HCT116 (cell line): ENCODE data around the gene TMEM121. TPM values are rescaled to one million over a fixed set of nuclear protein-coding genes. Genes with fewer than 3 reads are reported as not detected.

Experiments used
- ATAC-seq: fragments of 200-7000 bp; cut with Tn5 transposase; 2 replicates; pipeline ENCODE4 v1.9.1; 2020; ENCODE audit warnings: mild to moderate bottlenecking, moderate library complexity
- BruUV-seq: library from RNA; stranded (reverse); fragments of 400-500 nt; replicated peaks from 2 replicates; lab custom pipeline; 2021; lab: Mats Ljungman, UMichigan
- CTCF ChIA-PET: fragments of 300-600 bp; sonication (Branson Sonifier 250); formaldehyde crosslinking; loops from one replicate; lab custom pipeline; 2021; ENCODE audit warnings: antibody characterized with exemption; lab: Charles Lee
- POLR2A ChIA-PET: fragments of 300-600, 350-600 bp; sonication (Branson Sonifier 250); formaldehyde crosslinking; loops from one replicate; lab custom pipeline; 2021; ENCODE audit warnings: antibody characterized with exemption; lab: Charles Lee
- RAD21 ChIA-PET, 2 experiments: fragments of 300-600 bp; sonication (Branson Sonifier 250); formaldehyde crosslinking; loops; one replicate each; lab custom pipeline; 2023; ENCODE audit warnings: low total read pairs in 2 of 2; ENCODE audit not compliant: uncharacterized antibody in 2 of 2, unreplicated experiment in 2 of 2, low non-redundant PET in 1 of 2; lab: Charles Lee
- DNase-seq: peaks from one replicate; pipeline ENCODE4 v3.0.0-alpha.2; 2010; ENCODE audit warnings: low read depth, low spot score
- H2AFZ ChIP-seq: fragments of 200-600 bp; shearing (Covaris generic), sonication (generic); 2 replicates; pipeline ENCODE4 v1.6.1; 2017; ENCODE audit warnings: low read depth, mixed run types, mixed read lengths, antibody characterized with exemption, low read length; ENCODE audit not compliant: poor library complexity, severe bottlenecking
- H3K27ac ChIP-seq: 2 replicates; pipeline ENCODE4 v1.5.1; 2012; ENCODE audit warnings: low read depth, low read length
- H3K27me3 ChIP-seq: fragments of 200-600 bp; sonication (generic); 2 replicates; pipeline ENCODE4 v1.6.1; 2016; ENCODE audit warnings: mixed run types, low read length, mixed read lengths; ENCODE audit not compliant: insufficient read depth
- H3K36me3 ChIP-seq, 2 experiments: fragments of 200-500 bp in 1 of 2; fragments of 200-600 bp in 1 of 2; sonication (Bioruptor generic) in 1 of 2; sonication (generic) in 1 of 2; 2 replicates each; pipeline versions ENCODE4 v1.5.1 to v1.6.1; 2014 to 2016; ENCODE audit warnings: low read length in 2 of 2, inconsistent platforms in 1 of 2, mixed read lengths in 1 of 2, mixed run types in 1 of 2; ENCODE audit not compliant: insufficient read depth in 2 of 2, control insufficient read depth in 1 of 2
- H3K4me1 ChIP-seq, 2 experiments: fragments of 200-600 bp in 1 of 2; sonication (generic) in 1 of 2; 2 replicates each; pipeline versions ENCODE4 v1.5.1 to v1.6.1; 2012 to 2017; ENCODE audit warnings: low read length in 2 of 2, inconsistent platforms in 1 of 2, mild to moderate bottlenecking in 1 of 2, mixed read lengths in 1 of 2, mixed run types in 1 of 2, moderate library complexity in 1 of 2; ENCODE audit not compliant: insufficient read depth in 2 of 2, control insufficient read depth in 1 of 2
- H3K4me2 ChIP-seq: fragments of 200-600 bp; sonication (generic); 2 replicates; pipeline ENCODE4 v1.6.1; 2017; ENCODE audit warnings: mixed run types, low read length, mixed read lengths
- H3K4me3 ChIP-seq, 2 experiments: fragments of 200-600 bp in 1 of 2; sonication (generic) in 1 of 2; replicated peaks in 1 of 2; 2 replicates each; pipeline ENCODE4 v1.5.1; 2011 to 2016; ENCODE audit warnings: low read length in 2 of 2, control low read depth in 1 of 2, low read depth in 1 of 2, mild to moderate bottlenecking in 1 of 2, mixed read lengths in 1 of 2, mixed run types in 1 of 2
- H3K79me2 ChIP-seq: fragments of 200-600 bp; sonication (generic); 2 replicates; pipeline ENCODE4 v1.6.1; 2017; ENCODE audit warnings: mild to moderate bottlenecking, mixed run types, low read length, moderate library complexity, mixed read lengths; ENCODE audit not compliant: insufficient read depth
- H3K9ac ChIP-seq: fragments of 200-600 bp; sonication (generic); 2 replicates; pipeline ENCODE4 v1.6.1; 2016; ENCODE audit warnings: low read length, mixed read lengths
- H3K9me2 ChIP-seq: fragments of 200-600 bp; sonication (generic), shearing (Covaris generic); 2 replicates; pipeline ENCODE4 v1.6.1; 2017; ENCODE audit warnings: mixed run types, mild to moderate bottlenecking, moderate library complexity; ENCODE audit not compliant: insufficient read depth
- H3K9me3 ChIP-seq, 2 experiments: fragments of 200-500 bp in 1 of 2; fragments of 200-600 bp in 1 of 2; sonication (Bioruptor generic) in 1 of 2; sonication (generic) in 1 of 2; 2 replicates each; pipeline ENCODE4 v1.6.1; 2014 to 2017; ENCODE audit warnings: low read length in 2 of 2, mixed read lengths in 2 of 2, inconsistent platforms in 1 of 2, low read depth in 1 of 2, mild to moderate bottlenecking in 1 of 2, mixed run types in 1 of 2, moderate library complexity in 1 of 2; ENCODE audit not compliant: control insufficient read depth in 1 of 2, insufficient read depth in 1 of 2
- H4K20me1 ChIP-seq: fragments of 200-600 bp; sonication (generic), shearing (Covaris generic); 2 replicates; pipeline ENCODE4 v1.6.1; 2017; ENCODE audit warnings: mixed run types, mild to moderate bottlenecking, moderate library complexity; ENCODE audit not compliant: insufficient read depth
- ATF3 ChIP-seq: IDR thresholded peaks from 2 replicates; pipeline ENCODE4 v1.6.1; 2012
- CTCF ChIP-seq, 3 experiments: fragments of 200-600 bp in 1 of 3; sonication (generic) in 1 of 3; IDR thresholded peaks in 2 of 3; conservative IDR thresholded peaks in 1 of 3; 2 replicates each; pipeline ENCODE4 v1.5.1; 2012 to 2017; ENCODE audit warnings: low read depth in 2 of 3, low read length in 2 of 3, antibody characterized with exemption in 1 of 3, borderline replicate concordance in 1 of 3, control low read depth in 1 of 3, mild to moderate bottlenecking in 1 of 3, mixed read lengths in 1 of 3, mixed run types in 1 of 3, moderate library complexity in 1 of 3; ENCODE audit not compliant: insufficient read depth in 1 of 3
- EGR1 ChIP-seq: IDR thresholded peaks from 2 replicates; pipeline ENCODE4 v1.6.1; 2012; ENCODE audit warnings: low read depth
- ELF1 ChIP-seq: IDR thresholded peaks from 2 replicates; pipeline ENCODE4 v1.6.1; 2012; ENCODE audit warnings: low read depth, borderline replicate concordance
- POLR2A ChIP-seq: IDR thresholded peaks from 2 replicates; pipeline ENCODE4 v1.7.0; 2011; ENCODE audit warnings: borderline replicate concordance; ENCODE audit not compliant: insufficient read depth, insufficient read length; ENCODE audit errors: extremely low read depth
- ZBTB33 ChIP-seq: IDR thresholded peaks from 2 replicates; pipeline ENCODE4 v1.6.1; 2011; ENCODE audit warnings: mild to moderate bottlenecking, low read length, moderate library complexity; ENCODE audit not compliant: insufficient replicate concordance; ENCODE audit errors: extremely low read depth
- ZFX ChIP-seq: fragments of 450-650 bp; IDR thresholded peaks from 2 replicates; pipeline ENCODE4 v1.6.1; 2017
- intact Hi-C: fragments of 100-400 bp; cut with micrococcal nuclease; formaldehyde crosslinking; loops from 2 replicates; pipeline ENCODE4 v1.10.0; 2022
- total RNA-seq: library from RNA; stranded (reverse); gene quantifications from one replicate; pipeline ENCODE4 v1.2.1, GENCODE V29; 2021; ENCODE audit not compliant: unreplicated experiment

TMEM121 gene
- total RNA-seq, 1 experiment from 2014 or later = 5.5 TPM

- no peaks in the 10 kb centered on the region for H3K27me3 ChIP-seq
- ATAC-seq = no peak
- TF ChIP-seq ZFX (no peak), CTCF (IDR thresholded peaks at IDR 0.05 in 2 of 3, conservative IDR thresholded peaks at IDR 0.05 in 1 of 3; ENCODE audit: borderline replicate concordance in 1 of 3, insufficient read depth in 1 of 3, low read depth in 2 of 3, low read length in 2 of 3) (no peak), POLR2A (no peak), ELF1 (no peak), EGR1 (no peak), ATF3 (no peak), ZBTB33 (no peak)
These were observed 1.0 kb downstream of the TMEM121 start for GRCh38 chr14:105527381-105527825.

More at GRCh38 chr14:105527381-105527825, 1.0 kb downstream of the TMEM121 start:
- Histone ChIP-seq H2AFZ (no peak overlapping the region), H3K79me2 (no peaks in the 10 kb centered on the region), H3K4me3 (peak overlapping the region; percentile 49 to 62), H4K20me1 (no peaks in the 10 kb centered on the region), H3K9me2 (no peaks in the 10 kb centered on the region), H3K36me3 (no peaks in the 10 kb centered on the region), H3K4me1 (peaks cover 8 to 23% of the 10 kb centered on the region in 2 experiments; a peak in 3 of 4 replicates), H3K9me3 (no peaks in the 10 kb centered on the region), H3K9ac (peak overlapping the region; percentile 75), H3K4me2 (peak overlapping the region; percentile 84), H3K27ac (peak overlapping the region; percentile 49; the same call in 1 of the 2 replicates)
- RAD21 ChIA-PET = no interaction called here
- CTCF ChIA-PET = interaction anchor here (1.1 kb wide), 1 partner anchor 157 kb away, joined by 3 read pairs; no protein-coding TSS in a partner anchor
- no TSS peak for BruUV-seq
- intact Hi-C loops = loop anchor here (5.0 kb wide), 1 partner anchor 35 kb away; the partner anchor contains the start of gene TEDC1
- POLR2A ChIA-PET = no interaction called here
- no peak for DNase-seq
